ENCODE data around the gene CSNK2A1. TPM values are rescaled to one million over a fixed set of nuclear protein-coding genes. Genes with fewer than 3 reads are reported as not detected.
A peak's percentile ranks its signal among the peaks of the same experiment; 100 is the strongest.
"Not testable (repeated sequence)": the region's sequence is repeated elsewhere in the genome, so short reads cannot be mapped to it uniquely, and the experiment has no call there.

The CSNK2A1 gene
- total and polyA plus RNA-seq, 12 donors, result 18.9 to 192 (median 94.1) TPM

- no peaks in the 10 kb centered on the region for H3K9me3 ChIP-seq (replicated peaks in 1 of 3)
- WGBS, 4 donors, result 16 to 23% (median 20%) methylated on average over 3 of the region's 3 CpGs
- TF ChIP-seq POLR2A (IDR thresholded peaks at IDR 0.05) (no peak), CTCF (IDR thresholded peaks at IDR 0.05) (no peak)
- no peak for DNase-seq
- H3K4me1 ChIP-seq (replicated peaks in 1 of 2), result peaks cover 22 to 41% of the 10 kb centered on the region in 2 donors
- peak overlapping the region in 1 of 4 donors; percentile 99 for H3K4me3 ChIP-seq
- H3K27me3 ChIP-seq, result no peaks in the 10 kb centered on the region
- H3K36me3 ChIP-seq (replicated peaks in 1 of 2), result no peaks in the 10 kb centered on the region
- H3K27ac ChIP-seq, result peak overlapping the region in 1 of 5 donors; percentile 94
- intact Hi-C loops (cut with DNase I), result no loop called here
These were observed 83.4 kb downstream of the CSNK2A1 start for GRCh38 chr20:460180-460579.

- Histone ChIP-seq H3K27me3 (no peaks in the 10 kb centered on the region), H3K9me3 (replicated peaks in 1 of 3) (no peaks in the 10 kb centered on the region), H3K36me3 (replicated peaks in 1 of 2) (no peaks in the 10 kb centered on the region), H3K4me3 (no peak overlapping the region), H3K27ac (peak overlapping the region in 1 of 5 donors; percentile 17), H3K4me1 (replicated peaks in 1 of 2) (peaks cover 22 to 41% of the 10 kb centered on the region in 2 donors)
- no peak for DNase-seq
- TF ChIP-seq CTCF (IDR thresholded peaks at IDR 0.05), result no peak
- TF ChIP-seq POLR2A (IDR thresholded peaks at IDR 0.05), result no peak
- intact Hi-C loops (cut with DNase I), result no loop called here
- WGBS, 4 donors, result 47 to 64% (median 53%) methylated on average over 6 of the region's 6 CpGs
These were observed 84.8 kb downstream of the CSNK2A1 start for GRCh38 chr20:458776-459175.

GRCh38 chr20:454951-455350 lies 88.6 kb downstream of the CSNK2A1 start:
- no peaks in the 10 kb centered on the region for H3K36me3 ChIP-seq (replicated peaks in 1 of 2)
- no peak for TF ChIP-seq CTCF (IDR thresholded peaks at IDR 0.05)
- H3K4me3 ChIP-seq, result no peak overlapping the region
- intact Hi-C loops (cut with DNase I), result no loop called here
- no peaks in the 10 kb centered on the region for H3K9me3 ChIP-seq (replicated peaks in 1 of 3)
- WGBS, 4 donors, result 69 to 86% (median 73%) methylated on average over 3 of the region's 3 CpGs
- no peak for DNase-seq
- no peak overlapping the region for H3K27ac ChIP-seq
- H3K27me3 ChIP-seq, result no peaks in the 10 kb centered on the region
- peaks cover 7 to 18% of the 10 kb centered on the region in 2 donors for H3K4me1 ChIP-seq (replicated peaks in 1 of 2)

- H3K4me1 ChIP-seq (replicated peaks in 1 of 2); intact Hi-C loops (cut with DNase I); H3K4me3 ChIP-seq; H3K27me3 ChIP-seq; H3K9me3 ChIP-seq (replicated peaks in 1 of 3); H3K27ac ChIP-seq: not testable (repeated sequence)
- peaks cover 0 to 10% of the 10 kb centered on the region in 2 donors for H3K36me3 ChIP-seq (replicated peaks in 1 of 2)
- DNase-seq, result peak in 1 of 7 donors; percentile 35
- WGBS, 4 donors, result 86 to 95% (median 91%) methylated on average over 9 to 11 of the region's 11 CpGs
These were observed 91.6 kb downstream of the CSNK2A1 start for GRCh38 chr20:452021-452420.

DNA sequence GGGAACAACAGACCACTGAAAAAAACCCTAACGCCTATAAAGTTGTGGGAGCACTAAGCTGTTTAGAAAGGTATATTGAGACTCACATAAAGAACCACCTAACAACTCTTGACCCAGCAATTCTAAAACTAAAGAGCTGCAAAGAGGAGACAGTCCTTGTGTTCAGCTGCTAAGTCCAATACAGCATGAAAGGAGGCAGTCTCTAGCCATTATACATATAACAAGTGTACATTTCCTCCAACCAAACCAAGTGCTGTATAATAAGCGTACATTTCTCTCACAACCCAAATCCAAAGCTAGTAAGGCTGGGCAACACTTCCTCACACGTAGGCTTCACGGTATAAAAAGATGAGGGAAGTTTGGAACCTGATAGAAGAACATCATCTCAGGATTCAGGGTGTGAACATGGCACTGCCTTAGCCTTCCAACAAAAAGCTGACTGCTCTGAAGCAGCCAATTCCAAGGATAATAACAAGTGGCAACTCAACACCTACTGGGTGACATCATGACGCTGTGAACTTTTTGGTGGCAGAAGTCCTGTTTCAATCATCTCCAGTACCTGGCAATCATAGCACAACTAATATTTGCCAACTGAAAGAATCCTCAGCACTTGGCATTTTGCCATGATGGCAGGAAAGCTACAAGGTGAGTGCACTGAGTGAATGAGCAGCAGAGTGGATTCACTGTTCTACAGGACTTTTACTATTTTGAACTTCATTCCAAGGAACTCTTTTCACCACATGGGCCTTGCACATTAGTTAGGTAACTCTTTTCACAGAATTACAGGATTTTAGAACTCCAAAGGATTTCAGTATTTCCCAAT lies 97.9 kb downstream of the CSNK2A1 start:
- Histone ChIP-seq H3K27ac (peak overlapping the region in 4 of 5 donors; percentile 0 to 76 (median 53)), H3K36me3 (replicated peaks in 1 of 2) (peaks cover 0 to 59% of the 10 kb centered on the region in 2 donors), H3K9me3 (replicated peaks in 1 of 3) (no peaks in the 10 kb centered on the region), H3K4me1 (replicated peaks in 1 of 2) (peaks cover 24% of the 10 kb centered on the region in 2 donors), H3K27me3 (no peaks in the 10 kb centered on the region), H3K4me3 (no peak overlapping the region)
- TF ChIP-seq POLR2A (IDR thresholded peaks at IDR 0.05) (no peak), CTCF (IDR thresholded peaks at IDR 0.05) (no peak)
- intact Hi-C loops (cut with DNase I), result no loop called here
- WGBS, 4 donors, result 90 to 95% (median 91%) methylated on average over 5 of the region's 5 CpGs
- DNase-seq, result peak in 1 of 7 donors; percentile 13

Data from adrenal gland (tissue), 12 donors.